HepG2 (cell line): ENCODE measurements around the gene DPT.

Source experiments
- ATF7 ChIP-seq, 2 experiments: fragments of 450-650 bp in 1 of 2; sonication (generic) in 1 of 2; formaldehyde crosslinking in 1 of 2; IDR thresholded peaks; 2 replicates each; pipeline versions ENCODE4 v1.4.0 to v1.6.1; 2016 to 2020; ENCODE audit warnings: antibody characterized with exemption in 1 of 2, mild to moderate bottlenecking in 1 of 2, missing genetic modification reagents in 1 of 2
- EP300 ChIP-seq, 3 experiments: sonication (generic) in 1 of 3; formaldehyde crosslinking in 1 of 3; IDR thresholded peaks; 2 replicates each; pipeline versions ENCODE4 v1.5.1 to v1.6.1; 2011 to 2020; ENCODE audit warnings: low read depth in 2 of 3, low read length in 2 of 3, borderline replicate concordance in 1 of 3, improper control_type of control experiment in 1 of 3, mild to moderate bottlenecking in 1 of 3, missing genetic modification reagents in 1 of 3, moderate library complexity in 1 of 3
- HNRNPUL1 ChIP-seq: fragments of 200-400 bp; formaldehyde crosslinking; IDR thresholded peaks from 2 replicates; pipeline ENCODE4 v1.6.1; 2017; ENCODE audit warnings: low read depth, mild to moderate bottlenecking, low read length, moderate library complexity
- KLF13 ChIP-seq: sonication (generic); formaldehyde crosslinking; IDR thresholded peaks from 2 replicates; pipeline ENCODE4 v1.4.0; 2020; ENCODE audit warnings: mild to moderate bottlenecking, missing genetic modification reagents
- MAX ChIP-seq: IDR thresholded peaks from 2 replicates; pipeline ENCODE4 v1.6.1; 2012; ENCODE audit warnings: inconsistent platforms
- NFE2L2 ChIP-seq: fragments of 150-350 bp; IDR thresholded peaks from 2 replicates; pipeline ENCODE4 v1.6.1; 2014; ENCODE audit warnings: low read length
- NFYB ChIP-seq: sonication (generic); formaldehyde crosslinking; IDR thresholded peaks from 2 replicates; pipeline ENCODE4 v1.4.0; 2020; ENCODE audit warnings: missing genetic modification reagents
- RAD51 ChIP-seq: fragments of 450-650 bp; IDR thresholded peaks from 2 replicates; pipeline ENCODE4 v1.6.1; 2016; ENCODE audit warnings: borderline replicate concordance
- ZNF24 ChIP-seq: fragments of 450-650 bp; IDR thresholded peaks from 2 replicates; pipeline ENCODE4 v1.6.1; 2017; ENCODE audit warnings: antibody characterized with exemption, mild to moderate bottlenecking
- ZNF552 ChIP-seq: sonication (generic); formaldehyde crosslinking; IDR thresholded peaks from 2 replicates; pipeline ENCODE4 v1.9.0; 2022; ENCODE audit warnings: missing genetic modification reagents, mild to moderate bottlenecking, borderline replicate concordance

- TF ChIP-seq MAX = no peak
- TF ChIP-seq RAD51 = no peak
- TF ChIP-seq ATF7 (IDR thresholded peaks at IDR 0.05) = no peak
- no peak for TF ChIP-seq ATF7 (CRISPR knock-in tag; IDR thresholded peaks at IDR 0.05)
- no peak for TF ChIP-seq KLF13
- no peak for TF ChIP-seq EP300 (IDR thresholded peaks at IDR 0.05; ENCODE audit: low read depth in 2 of 2, low read length in 2 of 2)
- TF ChIP-seq EP300 (CRISPR knock-in tag; IDR thresholded peaks at IDR 0.05; ENCODE audit: borderline replicate concordance) = no peak
- TF ChIP-seq ZNF24 = no peak
- TF ChIP-seq HNRNPUL1 = no peak
- no peak for TF ChIP-seq ZNF552 (CRISPR knock-in tag)
- no peak for TF ChIP-seq NFYB (CRISPR knock-in tag)
- no peak for TF ChIP-seq NFE2L2
Observed at GRCh38 chr1:168742994-168743650, 14.1 kb upstream of the DPT start.
